WTC11 (cell line): ENCODE results near the gene C19orf44.

Experiments used
- ATF1 ChIP-seq: sonication (generic); formaldehyde crosslinking; IDR thresholded peaks from 2 replicates; pipeline ENCODE4 v1.8.1; 2023; ENCODE audit warnings: mild to moderate bottlenecking, moderate library complexity, missing genetic modification reagents
- CREB1 ChIP-seq: sonication (generic); formaldehyde crosslinking; IDR thresholded peaks from 2 replicates; pipeline ENCODE4 v1.8.0; 2023; ENCODE audit warnings: mild to moderate bottlenecking, missing genetic modification reagents
- ETV6 ChIP-seq: sonication (generic); formaldehyde crosslinking; IDR thresholded peaks from 2 replicates; pipeline ENCODE4 v1.8.1; 2022; ENCODE audit warnings: mild to moderate bottlenecking, missing genetic modification reagents
- KAT7 ChIP-seq: sonication (generic); formaldehyde crosslinking; IDR thresholded peaks from 2 replicates; pipeline ENCODE4 v1.8.1; 2023; ENCODE audit warnings: missing genetic modification reagents, mild to moderate bottlenecking, borderline replicate concordance
- STAT6 ChIP-seq: sonication (generic); formaldehyde crosslinking; conservative IDR thresholded peaks from 2 replicates; pipeline ENCODE4 v1.8.1; 2023; ENCODE audit warnings: mild to moderate bottlenecking, low read depth, missing genetic modification reagents, moderate library complexity
- TCF7 ChIP-seq: sonication (generic); formaldehyde crosslinking; IDR thresholded peaks from 2 replicates; pipeline ENCODE4 v1.8.0; 2022; ENCODE audit warnings: mild to moderate bottlenecking, low read depth, missing genetic modification reagents, moderate library complexity
- ZBTB21 ChIP-seq: sonication (generic); formaldehyde crosslinking; IDR thresholded peaks from 2 replicates; pipeline ENCODE4 v1.8.1; 2023; ENCODE audit warnings: mild to moderate bottlenecking, missing genetic modification reagents, borderline replicate concordance
- ZNF219 ChIP-seq: sonication (generic); formaldehyde crosslinking; IDR thresholded peaks from 2 replicates; pipeline ENCODE4 v1.8.0; 2023; ENCODE audit warnings: missing genetic modification reagents, mild to moderate bottlenecking, borderline replicate concordance
- ZNF263 ChIP-seq: sonication (generic); formaldehyde crosslinking; IDR thresholded peaks from 2 replicates; pipeline ENCODE4 v1.8.1; 2022; ENCODE audit warnings: low read depth, mild to moderate bottlenecking, moderate library complexity, missing genetic modification reagents
- TF ChIP-seq, protein P1 (sequence below): fragments of 200-600 bp; IDR thresholded peaks from 2 replicates; pipeline ENCODE4 v1.8.0; 2022; ENCODE audit warnings: antibody characterized with exemption
- TF ChIP-seq, protein P2 (sequence below): sonication (generic); formaldehyde crosslinking; IDR thresholded peaks from 2 replicates; pipeline ENCODE4 v1.8.0; 2022; ENCODE audit warnings: mild to moderate bottlenecking, missing genetic modification reagents

DNA sequence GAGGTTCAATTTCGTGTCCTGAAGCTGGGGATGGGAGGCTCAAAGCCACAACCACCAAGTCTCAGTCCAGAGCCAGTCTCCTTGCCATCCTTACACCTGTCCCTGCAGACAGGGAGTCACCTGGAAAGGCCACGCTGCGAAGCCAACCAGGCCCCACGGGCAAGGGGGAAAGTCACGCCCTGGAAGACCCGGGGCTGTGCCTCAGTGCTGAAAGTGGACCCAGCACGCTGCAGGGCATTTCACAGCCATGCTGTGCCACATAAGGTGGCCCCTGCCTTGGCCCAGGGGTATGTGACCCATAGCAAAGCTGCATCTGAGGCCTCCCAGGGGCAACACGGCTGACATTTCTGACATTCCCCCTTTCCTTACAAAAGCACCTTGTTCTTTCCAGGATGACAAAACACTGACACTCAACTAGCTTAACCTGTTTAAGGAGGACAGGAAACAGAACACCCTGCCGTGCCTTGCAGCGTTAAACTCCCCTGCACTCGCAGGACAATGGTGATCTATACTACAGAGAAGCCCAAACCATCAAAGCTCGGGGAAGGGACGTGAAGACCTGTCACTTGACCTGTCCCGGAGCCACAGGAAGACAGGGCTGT, 31.2 kb downstream of the C19orf44 start:
- no peak for TF ChIP-seq ATF1 (CRISPR knock-in tag)
- TF ChIP-seq, protein P1, sequence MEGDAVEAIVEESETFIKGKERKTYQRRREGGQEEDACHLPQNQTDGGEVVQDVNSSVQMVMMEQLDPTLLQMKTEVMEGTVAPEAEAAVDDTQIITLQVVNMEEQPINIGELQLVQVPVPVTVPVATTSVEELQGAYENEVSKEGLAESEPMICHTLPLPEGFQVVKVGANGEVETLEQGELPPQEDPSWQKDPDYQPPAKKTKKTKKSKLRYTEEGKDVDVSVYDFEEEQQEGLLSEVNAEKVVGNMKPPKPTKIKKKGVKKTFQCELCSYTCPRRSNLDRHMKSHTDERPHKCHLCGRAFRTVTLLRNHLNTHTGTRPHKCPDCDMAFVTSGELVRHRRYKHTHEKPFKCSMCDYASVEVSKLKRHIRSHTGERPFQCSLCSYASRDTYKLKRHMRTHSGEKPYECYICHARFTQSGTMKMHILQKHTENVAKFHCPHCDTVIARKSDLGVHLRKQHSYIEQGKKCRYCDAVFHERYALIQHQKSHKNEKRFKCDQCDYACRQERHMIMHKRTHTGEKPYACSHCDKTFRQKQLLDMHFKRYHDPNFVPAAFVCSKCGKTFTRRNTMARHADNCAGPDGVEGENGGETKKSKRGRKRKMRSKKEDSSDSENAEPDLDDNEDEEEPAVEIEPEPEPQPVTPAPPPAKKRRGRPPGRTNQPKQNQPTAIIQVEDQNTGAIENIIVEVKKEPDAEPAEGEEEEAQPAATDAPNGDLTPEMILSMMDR: no peak
- TF ChIP-seq ETV6: no peak
- TF ChIP-seq ZBTB21 (CRISPR knock-in tag): no peak
- TF ChIP-seq STAT6 (CRISPR knock-in tag): no peak
- TF ChIP-seq CREB1: no peak
- TF ChIP-seq ZNF263: no peak
- TF ChIP-seq ZNF219 (CRISPR knock-in tag): no peak
- no peak for TF ChIP-seq KAT7
- TF ChIP-seq TCF7 (CRISPR knock-in tag): no peak
- TF ChIP-seq, protein P2, sequence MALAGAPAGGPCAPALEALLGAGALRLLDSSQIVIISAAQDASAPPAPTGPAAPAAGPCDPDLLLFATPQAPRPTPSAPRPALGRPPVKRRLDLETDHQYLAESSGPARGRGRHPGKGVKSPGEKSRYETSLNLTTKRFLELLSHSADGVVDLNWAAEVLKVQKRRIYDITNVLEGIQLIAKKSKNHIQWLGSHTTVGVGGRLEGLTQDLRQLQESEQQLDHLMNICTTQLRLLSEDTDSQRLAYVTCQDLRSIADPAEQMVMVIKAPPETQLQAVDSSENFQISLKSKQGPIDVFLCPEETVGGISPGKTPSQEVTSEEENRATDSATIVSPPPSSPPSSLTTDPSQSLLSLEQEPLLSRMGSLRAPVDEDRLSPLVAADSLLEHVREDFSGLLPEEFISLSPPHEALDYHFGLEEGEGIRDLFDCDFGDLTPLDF: no peak
